Activated CD4-positive, alpha-beta T cell treated with anti-CD3 and anti-CD28 coated beads, Interleukin-10, Interleukin-2, amounts not matched to agents 100 ng/mL and 50 ng/mL, durations not matched to agents 16 hours and 8 hours (primary cell): ENCODE results near the gene TMEM218.

Experiments
- DNase-seq: peaks from one replicate; pipeline ENCODE4 v3.0.0-alpha.2; 2020

Gene TMEM218

GRCh38 chr11:125049164-125049792, 62.1 kb downstream of the TMEM218 start:
- DNase-seq, result no peak
